Retinal pigment epithelial cell (primary cell): Measurements from ENCODE around the gene ATXN7.

Source experiments
- DNase-seq: peaks from one replicate; pipeline ENCODE4 v3.0.0-alpha.2; 2010; ENCODE audit warnings: low read depth
- H3K4me3 ChIP-seq: 2 replicates; pipeline ENCODE4 v1.5.1; 2011; ENCODE audit warnings: mild to moderate bottlenecking, low read length, control low read depth, moderate library complexity
- CTCF ChIP-seq: conservative IDR thresholded peaks from 2 replicates; pipeline ENCODE4 v1.5.1; 2011; ENCODE audit warnings: low read depth, low read length, control low read depth, inconsistent platforms

The ATXN7 gene

GRCh38 chr3:63991666-63992065 is 128.0 kb downstream of the ATXN7 start:
- DNase-seq = no peak
- TF ChIP-seq CTCF = no peak

GRCh38 chr3:63992516-63993209 is 129.0 kb downstream of the ATXN7 start:
- DNase-seq = no peak
- H3K4me3 ChIP-seq = no peak overlapping the region
- TF ChIP-seq CTCF = no peak

More at GRCh38 chr3:63991666-63992065, 128.0 kb downstream of the ATXN7 start:
- H3K4me3 ChIP-seq = no peak overlapping the region

DNA sequence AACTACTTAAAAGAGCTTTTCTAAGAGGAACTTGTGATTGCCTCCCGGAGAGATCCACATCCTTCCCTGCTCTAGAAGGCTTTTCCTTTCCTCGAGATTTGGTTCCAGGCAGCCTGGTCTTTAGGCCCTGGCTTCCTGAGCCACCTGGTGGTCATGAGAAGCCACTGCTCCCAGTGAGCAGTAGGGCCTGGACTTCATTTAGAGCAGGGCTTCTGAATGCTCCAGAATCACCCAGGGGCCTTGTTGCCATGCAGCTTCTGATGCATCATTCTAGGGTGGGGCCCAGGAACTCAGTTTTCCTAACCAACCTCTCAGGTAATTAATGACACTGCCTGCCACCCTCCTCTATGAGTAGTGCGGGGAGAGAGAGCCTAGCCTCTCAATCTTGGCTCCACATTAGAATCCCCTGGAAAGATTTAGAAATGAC is 130.0 kb downstream of the ATXN7 start:
- peak; percentile 98 for TF ChIP-seq CTCF
- no peak overlapping the region for H3K4me3 ChIP-seq
- DNase-seq = no peak

- DNase-seq = no peak
- no peak for TF ChIP-seq CTCF
- H3K4me3 ChIP-seq = no peak overlapping the region
Observed at GRCh38 chr3:63995086-63995485, 131.4 kb downstream of the ATXN7 start.

DNA sequence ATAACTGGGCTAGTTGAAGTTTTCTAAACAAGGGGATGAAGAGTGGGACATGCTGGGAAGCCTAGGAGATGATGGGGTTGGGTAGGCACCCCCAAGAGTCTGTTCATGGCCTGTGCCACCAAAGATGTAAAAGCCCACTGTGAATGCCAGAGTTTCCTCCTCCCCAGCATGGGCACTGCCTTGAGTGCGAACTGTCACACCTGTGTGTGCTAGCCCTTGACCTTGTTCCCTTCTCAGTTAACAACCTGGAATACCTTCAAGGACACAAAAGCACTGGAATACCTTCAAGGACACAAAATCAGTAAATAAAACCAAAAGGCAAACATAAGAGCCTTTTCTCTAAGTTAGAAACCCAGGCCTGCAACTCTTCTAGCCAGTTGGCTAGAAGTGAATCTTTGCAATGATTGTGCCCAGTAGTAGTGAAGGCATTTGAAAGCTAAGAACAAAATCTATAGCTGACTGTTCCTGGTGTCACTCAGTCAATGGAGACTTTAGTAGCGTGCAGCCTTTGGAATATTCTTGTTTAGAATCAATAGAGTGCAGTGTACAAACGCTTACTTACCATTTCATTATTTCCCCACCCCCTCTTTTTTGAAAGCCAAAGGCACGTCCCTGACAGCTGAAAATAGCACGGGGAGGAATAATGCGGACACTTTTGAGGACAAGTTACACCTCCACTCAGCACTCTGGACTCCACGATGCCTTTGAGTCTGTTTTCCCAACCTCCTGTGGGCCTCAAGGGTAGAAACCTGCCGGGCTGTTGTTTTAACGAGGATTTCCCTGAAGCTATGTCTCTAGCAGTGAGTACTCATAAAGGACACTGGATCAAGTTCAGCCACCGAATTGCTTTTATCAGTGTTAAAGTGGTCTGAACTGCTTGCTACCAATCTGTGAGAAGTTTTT is 135.4 kb downstream of the ATXN7 start:
- no peak for DNase-seq
- no peak for TF ChIP-seq CTCF
- H3K4me3 ChIP-seq = no peak overlapping the region

GRCh38 chr3:64000453-64001055 is 136.9 kb downstream of the ATXN7 start:
- no peak for TF ChIP-seq CTCF
- DNase-seq = no peak
- no peak overlapping the region for H3K4me3 ChIP-seq
